CD4-positive, CD25-positive, alpha-beta regulatory T cell (primary cell): ENCODE data around the gene COA7. TPM values are rescaled to one million over a fixed set of nuclear protein-coding genes. Genes with fewer than 3 reads are reported as not detected.

Source experiments
- ATAC-seq, 2 donors: fragments of 150-1000 bp; cut with Tn5 transposase; one replicate each; pipeline ENCODE4 v1.10.0; 2021; ENCODE audit warnings: low read depth in 2 of 2, moderate number of reproducible peaks in 2 of 2, moderate library complexity in 1 of 2
- DNase-seq, 3 donors: peaks; one replicate each; pipeline versions ENCODE4 v3.0.0 to v3.0.0-alpha.2; 2012 to 2022; ENCODE audit warnings: mixed read lengths in 1 of 3
- H3K27ac ChIP-seq: one replicate; pipeline ENCODE4 v1.7.0; 2013; ENCODE audit warnings: mild to moderate bottlenecking, low read length; ENCODE audit not compliant: insufficient read depth, poor library complexity, severe bottlenecking
- H3K27me3 ChIP-seq: one replicate; pipeline ENCODE4 v1.7.0; 2013; ENCODE audit warnings: low read length; ENCODE audit not compliant: control insufficient read depth, insufficient read depth
- H3K36me3 ChIP-seq: one replicate; pipeline ENCODE4 v1.7.0; 2013; ENCODE audit warnings: mild to moderate bottlenecking, low read length, moderate library complexity; ENCODE audit not compliant: control insufficient read depth, insufficient read depth
- H3K4me1 ChIP-seq: 2 replicates; pipeline ENCODE4 v1.7.0; 2013; ENCODE audit warnings: mild to moderate bottlenecking, low read length; ENCODE audit not compliant: insufficient read depth, control insufficient read depth, poor library complexity, severe bottlenecking
- H3K4me3 ChIP-seq: one replicate; pipeline ENCODE4 v1.7.0; 2013; ENCODE audit warnings: low read depth, mild to moderate bottlenecking, low read length, moderate library complexity
- H3K9me3 ChIP-seq, 2 experiments: 1 replicate in 1 of 2; 2 replicates in 1 of 2; pipeline ENCODE4 v1.7.0; 2013; ENCODE audit warnings: low read length in 2 of 2, mild to moderate bottlenecking in 1 of 2, moderate library complexity in 1 of 2; ENCODE audit not compliant: control insufficient read depth in 2 of 2
- H3K27ac Mint-ChIP-seq, 3 donors: one replicate each; pipeline ENCODE4 v1.8.0; 2020 to 2022; ENCODE audit warnings: mild to moderate bottlenecking in 3 of 3, mixed read lengths in 3 of 3, moderate library complexity in 2 of 3
- H3K27me3 Mint-ChIP-seq: one replicate; pipeline ENCODE4 v1.8.0; 2022; ENCODE audit warnings: mild to moderate bottlenecking, mixed read lengths
- H3K36me3 Mint-ChIP-seq: one replicate; pipeline ENCODE4 v1.8.0; 2020; ENCODE audit warnings: mixed read lengths
- H3K4me1 Mint-ChIP-seq, 4 donors: one replicate each; pipeline ENCODE4 v1.8.0; 2020 to 2022; ENCODE audit warnings: mixed read lengths in 4 of 4, mild to moderate bottlenecking in 1 of 4
- H3K4me3 Mint-ChIP-seq, 4 donors: one replicate each; pipeline ENCODE4 v1.8.0; 2020 to 2022; ENCODE audit warnings: mild to moderate bottlenecking in 4 of 4, mixed read lengths in 4 of 4, moderate library complexity in 3 of 4
- H3K9me3 Mint-ChIP-seq, 7 donors: one replicate each; pipeline ENCODE4 v1.8.0; 2020 to 2022; ENCODE audit warnings: mixed read lengths in 7 of 7, mild to moderate bottlenecking in 3 of 7, moderate library complexity in 2 of 7
- polyA plus RNA-seq, 4 donors: library from polyadenylated mRNA; unstranded; fragments of 300-500 nt; fragmentation: Illumina TruSeq; gene quantifications; one replicate each; pipeline ENCODE4 v1.2.3, GENCODE V29; 2021
- total RNA-seq: library from RNA; stranded (reverse); gene quantifications from one replicate; pipeline ENCODE4 v1.2.3, GENCODE V29; 2022

The COA7 gene
- total RNA-seq (5.4 TPM), polyA plus RNA-seq (1 to 10 TPM; 2.4 to 4.6 (median 3.2) TPM)

DNA sequence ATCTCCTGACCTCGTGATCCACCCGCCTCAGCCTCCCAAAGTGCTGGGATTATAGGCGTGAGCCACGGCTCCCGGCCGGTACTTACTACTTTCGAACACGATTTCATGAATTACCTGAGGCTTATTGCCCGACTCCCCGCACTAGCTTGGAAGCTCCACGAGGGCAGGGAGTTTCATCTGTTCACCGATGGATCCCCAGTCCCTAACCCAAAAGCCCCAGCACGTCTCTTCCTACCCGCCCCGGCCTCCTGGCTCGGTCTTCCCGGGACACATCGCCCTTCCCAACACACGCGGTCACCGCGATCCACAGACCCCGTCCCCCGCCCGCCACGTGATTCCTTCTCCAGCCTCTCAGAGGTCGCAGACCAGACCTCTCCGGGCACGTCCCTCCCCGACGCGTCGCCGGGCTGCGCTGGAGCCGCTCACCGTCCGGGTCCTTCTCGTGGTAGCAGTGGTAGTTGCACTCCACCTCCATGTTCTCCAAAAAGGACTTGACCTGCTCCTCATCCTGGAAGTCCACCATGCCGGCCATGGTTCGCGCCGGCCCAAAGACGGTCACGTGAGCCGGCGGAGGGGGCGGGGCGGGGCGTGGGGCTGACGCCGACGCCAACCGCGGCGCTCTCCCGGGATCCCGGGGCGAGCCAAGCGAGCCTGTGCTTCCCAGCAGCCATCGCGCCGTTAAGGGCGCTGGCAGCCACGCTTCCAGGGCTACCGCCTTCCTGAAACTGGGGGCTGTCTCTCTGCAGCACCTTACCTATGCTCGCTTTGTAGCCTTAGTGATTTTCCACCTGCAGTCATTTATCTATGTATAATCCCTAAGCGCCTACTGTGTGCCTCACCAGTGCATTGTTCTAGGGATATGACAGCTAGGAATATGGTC is at the start of gene COA7:
COA7 (minus strand) TSS at position 553 of the 880 bp plus-strand sequence; CDS start at position 532, 21 bp downstream.
- no peaks in the 10 kb centered on the region for H3K9me3 Mint-ChIP-seq
- peaks cover 11 to 38% (median 22%) of the 10 kb centered on the region in 4 donors for H3K4me1 Mint-ChIP-seq
- Histone ChIP-seq H3K27ac (peak within 1 kb of the TSS; percentile 37), H3K4me1 (peaks cover 14% of the 10 kb centered on the region), H3K4me3 (peak within 1 kb of the TSS; percentile 73), H3K36me3 (no peaks in the 10 kb centered on the region), H3K27me3 (no peaks in the 10 kb centered on the region), H3K9me3 (no peaks in the 10 kb centered on the region)
- H3K27me3 Mint-ChIP-seq = peaks cover 6% of the 10 kb centered on the region
- ATAC-seq (peak; percentile 19 to 21), DNase-seq (peak; percentile 35 to 69 (median 65))
- H3K4me3 Mint-ChIP-seq = peak within 1 kb of the TSS; percentile 89 to 98 (median 94)
- no peaks in the 10 kb centered on the region for H3K36me3 Mint-ChIP-seq
- H3K27ac Mint-ChIP-seq = peak within 1 kb of the TSS; percentile 86 to 95 (median 93)

DNA sequence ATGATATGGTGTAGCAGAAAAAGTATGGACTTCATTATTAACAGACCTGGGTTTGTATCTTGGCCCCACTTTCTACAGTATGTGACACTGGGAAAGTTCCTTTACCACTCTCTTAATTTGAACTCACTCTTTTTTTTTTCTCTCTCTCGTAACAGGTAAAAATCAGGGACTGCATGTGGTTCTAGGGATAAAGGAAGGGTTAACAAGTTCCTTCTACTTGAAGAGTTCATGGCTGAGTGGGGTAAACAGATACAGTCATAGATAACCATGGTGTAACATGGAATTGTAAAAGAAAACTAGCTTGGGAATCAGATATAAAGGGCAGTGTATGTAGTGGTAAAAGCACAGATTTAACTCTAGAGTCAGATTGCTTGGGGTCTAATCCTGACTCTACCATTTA is 49.3 kb upstream of the COA7 start:
- DNase-seq = no peak
- Histone ChIP-seq H3K27ac (no peak overlapping the region), H3K36me3 (no peaks in the 10 kb centered on the region), H3K4me3 (no peak overlapping the region), H3K27me3 (no peaks in the 10 kb centered on the region), H3K9me3 (no peaks in the 10 kb centered on the region), H3K4me1 (no peaks in the 10 kb centered on the region)
- Mint-ChIP-seq H3K27ac (peak overlapping the region in 2 of 3 donors; percentile 23 to 67), H3K4me3 (no peak overlapping the region), H3K4me1 (peaks cover 17 to 43% (median 34%) of the 10 kb centered on the region in 4 donors), H3K27me3 (no peaks in the 10 kb centered on the region), H3K9me3 (no peaks in the 10 kb centered on the region), H3K36me3 (peaks cover 4% of the 10 kb centered on the region)
- no peak for ATAC-seq

DNA sequence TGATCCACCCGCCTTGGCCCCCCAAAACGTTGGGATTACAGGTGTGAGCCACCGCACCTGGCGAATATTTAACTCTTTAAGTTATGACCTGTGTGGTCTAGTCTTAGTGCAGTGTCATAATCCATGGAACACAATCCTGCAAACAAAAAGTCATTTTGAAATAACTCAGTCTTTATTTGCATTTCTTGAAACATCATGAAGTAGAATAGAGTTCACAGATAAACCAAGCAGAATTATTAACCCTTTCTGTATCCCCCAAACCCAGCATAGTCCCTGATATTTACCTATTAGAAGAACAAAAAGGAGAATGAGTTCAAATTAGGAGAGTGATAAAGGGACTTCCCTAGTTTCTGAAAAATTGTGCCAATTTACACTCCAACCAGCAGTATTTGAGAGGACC is 48.0 kb upstream of the COA7 start:
- Histone ChIP-seq H3K4me1 (no peaks in the 10 kb centered on the region), H3K4me3 (no peak overlapping the region), H3K27ac (no peak overlapping the region), H3K9me3 (no peaks in the 10 kb centered on the region), H3K36me3 (no peaks in the 10 kb centered on the region), H3K27me3 (no peaks in the 10 kb centered on the region)
- no peaks in the 10 kb centered on the region for H3K9me3 Mint-ChIP-seq
- no peak overlapping the region for H3K27ac Mint-ChIP-seq
- peaks cover 7% of the 10 kb centered on the region for H3K36me3 Mint-ChIP-seq
- no peak for DNase-seq
- peaks cover 22 to 42% (median 32%) of the 10 kb centered on the region in 4 donors for H3K4me1 Mint-ChIP-seq
- H3K4me3 Mint-ChIP-seq = no peak overlapping the region
- no peaks in the 10 kb centered on the region for H3K27me3 Mint-ChIP-seq
- ATAC-seq = no peak

DNA sequence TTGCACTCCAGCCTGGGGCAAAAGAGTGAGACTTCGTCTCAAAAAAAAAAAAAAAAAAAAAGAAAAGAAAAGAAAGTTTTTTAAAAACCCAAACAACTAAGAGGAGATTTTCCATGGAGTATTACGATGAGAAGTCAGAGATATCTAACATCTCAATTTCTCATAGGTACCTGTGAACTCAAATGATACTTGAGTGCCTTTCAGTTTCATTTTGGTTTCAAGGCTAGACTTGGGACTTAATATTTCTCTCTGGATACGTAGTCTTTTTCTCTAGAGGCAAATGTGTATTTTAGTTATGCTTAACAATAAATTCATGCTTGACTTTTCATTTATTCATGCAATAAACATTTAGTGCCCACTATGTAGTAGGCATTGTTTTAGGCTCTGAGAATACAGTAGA is 43.1 kb upstream of the COA7 start:
- Mint-ChIP-seq H3K9me3 (no peaks in the 10 kb centered on the region), H3K27me3 (no peaks in the 10 kb centered on the region), H3K27ac (peak overlapping the region; percentile 20 to 73 (median 66)), H3K4me3 (peak overlapping the region in 2 of 4 donors; percentile 36 to 84), H3K36me3 (peaks cover 20% of the 10 kb centered on the region), H3K4me1 (peaks cover 22 to 46% (median 31%) of the 10 kb centered on the region in 4 donors)
- no peaks in the 10 kb centered on the region for H3K27me3 ChIP-seq
- H3K36me3 ChIP-seq = no peaks in the 10 kb centered on the region
- DNase-seq = peak in 1 of 3 donors; percentile 45
- H3K9me3 ChIP-seq = no peaks in the 10 kb centered on the region
- ATAC-seq = no peak
- H3K4me1 ChIP-seq = peaks cover 4% of the 10 kb centered on the region
- peak overlapping the region; percentile 64 for H3K4me3 ChIP-seq
- no peak overlapping the region for H3K27ac ChIP-seq

GRCh38 chr1:52739699-52740467 is 41.7 kb upstream of the COA7 start:
- Mint-ChIP-seq H3K27ac (peak overlapping the region in 2 of 3 donors; percentile 11 to 50), H3K4me3 (no peak overlapping the region)

DNA sequence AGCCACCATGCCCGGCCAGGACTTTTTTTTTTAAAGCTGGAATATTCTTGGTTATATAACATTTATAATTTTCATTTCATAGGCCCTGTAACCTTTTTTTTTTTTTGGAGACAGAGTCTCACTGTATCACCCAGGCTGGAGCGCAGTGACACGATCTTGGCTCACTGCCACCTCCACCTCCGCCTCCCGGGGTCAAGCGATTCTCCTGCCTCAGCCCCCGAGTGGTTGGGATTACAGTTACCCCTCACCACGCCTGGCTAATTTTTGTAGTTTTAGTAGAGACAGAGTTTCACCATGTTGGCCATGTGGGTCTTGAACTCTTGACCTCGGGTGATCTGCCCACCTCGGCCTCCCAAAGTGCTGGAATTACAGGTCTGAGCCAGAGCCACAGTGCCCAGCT is 40.7 kb upstream of the COA7 start:
- H3K4me3 Mint-ChIP-seq = no peak overlapping the region
- peaks cover 18% of the 10 kb centered on the region for H3K36me3 Mint-ChIP-seq
- no peak for DNase-seq
- Histone ChIP-seq H3K36me3 (no peaks in the 10 kb centered on the region), H3K4me3 (no peak overlapping the region), H3K4me1 (peaks cover 4% of the 10 kb centered on the region), H3K27me3 (no peaks in the 10 kb centered on the region), H3K9me3 (no peaks in the 10 kb centered on the region), H3K27ac (no peak overlapping the region)
- H3K27me3 Mint-ChIP-seq = no peaks in the 10 kb centered on the region
- ATAC-seq = no peak
- no peaks in the 10 kb centered on the region for H3K9me3 Mint-ChIP-seq
- H3K27ac Mint-ChIP-seq = peak overlapping the region in 1 of 3 donors; percentile 23
- peaks cover 11 to 38% (median 22%) of the 10 kb centered on the region in 4 donors for H3K4me1 Mint-ChIP-seq

More at GRCh38 chr1:52739699-52740467, 41.7 kb upstream of the COA7 start:
- H3K27ac ChIP-seq = no peak overlapping the region
- no peak for ATAC-seq
- H3K9me3 ChIP-seq = no peaks in the 10 kb centered on the region
- no peaks in the 10 kb centered on the region for H3K36me3 ChIP-seq
- H3K4me3 ChIP-seq = no peak overlapping the region
- Mint-ChIP-seq H3K9me3 (no peaks in the 10 kb centered on the region), H3K36me3 (peaks cover 18% of the 10 kb centered on the region), H3K4me1 (peaks cover 18 to 43% (median 28%) of the 10 kb centered on the region in 4 donors), H3K27me3 (no peaks in the 10 kb centered on the region)
- no peaks in the 10 kb centered on the region for H3K27me3 ChIP-seq
- no peak for DNase-seq
- peaks cover 4% of the 10 kb centered on the region for H3K4me1 ChIP-seq

GRCh38 chr1:52738148-52738547 is 40.0 kb upstream of the COA7 start:
- H3K4me3 ChIP-seq = no peak overlapping the region
- Mint-ChIP-seq H3K27me3 (no peaks in the 10 kb centered on the region), H3K36me3 (peaks cover 18% of the 10 kb centered on the region), H3K9me3 (no peaks in the 10 kb centered on the region), H3K27ac (peak overlapping the region in 2 of 3 donors; percentile 5 to 42), H3K4me1 (peaks cover 11 to 40% (median 22%) of the 10 kb centered on the region in 4 donors), H3K4me3 (no peak overlapping the region)
- DNase-seq (no peak), ATAC-seq (no peak)
- H3K36me3 ChIP-seq = no peaks in the 10 kb centered on the region
- no peak overlapping the region for H3K27ac ChIP-seq
- H3K9me3 ChIP-seq = no peaks in the 10 kb centered on the region
- H3K27me3 ChIP-seq = no peaks in the 10 kb centered on the region
- peaks cover 4% of the 10 kb centered on the region for H3K4me1 ChIP-seq
